HG03378 (cell line): ENCODE measurements around the gene FBXO2.

Experiments used
- ATAC-seq: cut with Tn5 transposase; IDR thresholded peaks from one replicate; pipeline ENCODE4 v1.9.1; 2021; ENCODE audit warnings: mild to moderate bottlenecking, moderate library complexity; ENCODE audit not compliant: unreplicated experiment

The FBXO2 gene

GRCh38 chr1:11654137-11654938, at the start of gene FBXO2, which contains the start of gene FBXO44:
FBXO2 (minus strand) TSS chr1:11654429; CDS start chr1:11654340, 89 bp downstream.
FBXO44 (plus strand) TSS chr1:11654877; CDS start chr1:11655836, 959 bp downstream.
- ATAC-seq = no peak

- no peak for ATAC-seq
Measured at GRCh38 chr1:11703357-11704193, 49.3 kb upstream of the FBXO2 start.

GRCh38 chr1:11701981-11702803, 48.0 kb upstream of the FBXO2 start:
- no peak for ATAC-seq

GRCh38 chr1:11701551-11701961, 47.3 kb upstream of the FBXO2 start:
- no peak for ATAC-seq

GRCh38 chr1:11700601-11701467, 46.6 kb upstream of the FBXO2 start:
- ATAC-seq = no peak

- no peak for ATAC-seq
Measured at GRCh38 chr1:11697893-11698210, 43.6 kb upstream of the FBXO2 start.

- no peak for ATAC-seq
Measured at GRCh38 chr1:11697188-11697892, 43.1 kb upstream of the FBXO2 start.

- ATAC-seq = no peak
Measured at GRCh38 chr1:11695861-11696260, 41.6 kb upstream of the FBXO2 start.

GRCh38 chr1:11693917-11694316, 39.7 kb upstream of the FBXO2 start:
- no peak for ATAC-seq

- ATAC-seq = no peak
Measured at GRCh38 chr1:11693024-11693590, 38.9 kb upstream of the FBXO2 start.

GRCh38 chr1:11691928-11692711, 37.9 kb upstream of the FBXO2 start:
- no peak for ATAC-seq

GRCh38 chr1:11691302-11691914, 37.2 kb upstream of the FBXO2 start, which contains the start of gene DRAXIN:
DRAXIN (plus strand) TSS chr1:11691710; CDS start chr1:11706259, 14,549 bp downstream.
- ATAC-seq = no peak

- no peak for ATAC-seq
Measured at GRCh38 chr1:11690397-11691301, 36.4 kb upstream of the FBXO2 start.

GRCh38 chr1:11688506-11688905, 34.3 kb upstream of the FBXO2 start:
- no peak for ATAC-seq

GRCh38 chr1:11685210-11685752, 31.1 kb upstream of the FBXO2 start:
- ATAC-seq = no peak

- no peak for ATAC-seq
Measured at GRCh38 chr1:11684070-11684469, 29.8 kb upstream of the FBXO2 start.

- ATAC-seq = no peak
Measured at GRCh38 chr1:11682799-11683198, 28.6 kb upstream of the FBXO2 start.
